GM23248 (cell line): ENCODE results near the gene PCK2. TPM values are rescaled to one million over a fixed set of nuclear protein-coding genes. Genes with fewer than 3 reads are reported as not detected.
A peak's percentile ranks its signal among the peaks of the same experiment; 100 is the strongest.
"Not testable (repeated sequence)": the region's sequence is repeated elsewhere in the genome, so short reads cannot be mapped to it uniquely, and the experiment has no call there.

ENCODE experiments used
- DNase-seq: peaks from one replicate; pipeline ENCODE4 v3.0.0-alpha.2; 2015
- H2AFZ ChIP-seq: fragments of 200-600 bp; sonication (generic); 2 replicates; pipeline ENCODE4 v1.6.1; 2016; ENCODE audit warnings: antibody characterized with exemption
- H3F3A ChIP-seq: fragments of 200-600 bp; sonication (generic); 2 replicates; pipeline ENCODE4 v1.6.1; 2016; ENCODE audit warnings: mild to moderate bottlenecking, antibody characterized with exemption, mixed run types; ENCODE audit not compliant: insufficient read depth
- H3K27ac ChIP-seq: fragments of 200-600 bp; sonication (generic); 2 replicates; pipeline ENCODE4 v1.5.1; 2016; ENCODE audit warnings: mild to moderate bottlenecking
- H3K27me3 ChIP-seq: fragments of 200-600 bp; sonication (generic); replicated peaks from 2 replicates; pipeline ENCODE4 v1.6.1; 2016; ENCODE audit warnings: mild to moderate bottlenecking; ENCODE audit not compliant: insufficient read depth
- H3K36me3 ChIP-seq: fragments of 200-600 bp; sonication (generic); 2 replicates; pipeline ENCODE4 v1.6.1; 2016; ENCODE audit warnings: low read depth, mild to moderate bottlenecking
- H3K4me1 ChIP-seq: fragments of 200-600 bp; sonication (generic); 2 replicates; pipeline ENCODE4 v1.6.1; 2016; ENCODE audit warnings: mild to moderate bottlenecking; ENCODE audit not compliant: insufficient read depth
- H3K4me2 ChIP-seq: fragments of 200-600 bp; sonication (generic); one replicate; pipeline ENCODE4 v1.6.1; 2016; ENCODE audit warnings: mild to moderate bottlenecking; ENCODE audit not compliant: unreplicated experiment
- H3K4me3 ChIP-seq: fragments of 200-600 bp; sonication (generic); 2 replicates; pipeline ENCODE4 v1.5.1; 2016; ENCODE audit warnings: mild to moderate bottlenecking
- H3K79me2 ChIP-seq: fragments of 200-600 bp; sonication (generic); 2 replicates; pipeline ENCODE4 v1.6.1; 2016; ENCODE audit warnings: mild to moderate bottlenecking; ENCODE audit not compliant: insufficient read depth
- H3K9ac ChIP-seq: fragments of 200-600 bp; sonication (generic); 2 replicates; pipeline ENCODE4 v1.6.1; 2016; ENCODE audit warnings: mild to moderate bottlenecking
- H3K9me2 ChIP-seq: fragments of 200-600 bp; sonication (generic); 2 replicates; pipeline ENCODE4 v1.6.1; 2016; ENCODE audit warnings: mixed run types, mild to moderate bottlenecking, moderate library complexity; ENCODE audit not compliant: insufficient read depth
- H3K9me3 ChIP-seq: fragments of 200-600 bp; sonication (generic); one replicate; pipeline ENCODE4 v1.6.1; 2017; ENCODE audit warnings: low read depth
- H4K20me1 ChIP-seq: fragments of 200-600 bp; sonication (generic); 2 replicates; pipeline ENCODE4 v1.6.0; 2016; ENCODE audit not compliant: insufficient read depth
- EZH2 ChIP-seq: fragments of 200-600 bp; sonication (generic); IDR thresholded peaks from 2 replicates; pipeline ENCODE4 v1.6.1; 2018; ENCODE audit warnings: antibody characterized with exemption, mild to moderate bottlenecking; ENCODE audit not compliant: insufficient read depth, poor library complexity, severe bottlenecking
- EZH2phosphoT487 ChIP-seq: fragments of 200-600 bp; sonication (generic); IDR thresholded peaks from 2 replicates; pipeline ENCODE4 v1.6.1; 2018; ENCODE audit warnings: antibody characterized with exemption, moderate library complexity, mild to moderate bottlenecking, low read depth; ENCODE audit not compliant: insufficient read depth
- WGBS, 2 experiments: methylation state at CpG; one replicate each; pipeline ENCODE4 v1.1.6; 2015 to 2017; ENCODE audit warnings: low lambda C conversion rate in 2 of 2, low coverage in 1 of 2; ENCODE audit errors: missing lambda C conversion rate in 2 of 2; 5-methylcytosine and 5-hydroxymethylcytosine counted together
- in situ Hi-C: fragments of 300-500 bp; cut with MboI; formaldehyde crosslinking; loops from 2 replicates; pipeline ENCODE4 v1.15.0; 2020
- polyA plus RNA-seq: library from polyadenylated mRNA; unstranded; fragments of >200 nt; fragmentation: Nextera tagmentation; extraction: Ambion mirVana; gene quantifications from 2 replicates; pipeline ENCODE4 v1.2.1, GENCODE V29; 2016
- total RNA-seq: library from RNA; depleted of rRNA; stranded (reverse); fragments of >200 nt; shearing (Covaris generic); gene quantifications from 2 replicates; pipeline ENCODE4 v1.2.3, GENCODE V29; 2014

PCK2 gene
- total and polyA plus RNA-seq, 2 experiments from 2014 or later, result 84.3 to 148 TPM

- H3K27me3 ChIP-seq, result no peaks in the 10 kb centered on the region
- H3K9ac ChIP-seq, result no peak overlapping the region
- no peaks in the 10 kb centered on the region for H3K9me3 ChIP-seq
- WGBS, 2 experiments, result 92 to 94% methylated on average over 11 to 13 of the region's 13 CpGs
- H3K27ac ChIP-seq, result no peak overlapping the region
- H3K36me3 ChIP-seq, result peaks cover 42% of the 10 kb centered on the region; the same call in 1 of the 2 replicates
- no peak overlapping the region for H3K4me2 ChIP-seq
- no peaks in the 10 kb centered on the region for H4K20me1 ChIP-seq
- peaks cover 30% of the 10 kb centered on the region for H3F3A ChIP-seq
- no peak for DNase-seq
- no peak overlapping the region for H3K4me3 ChIP-seq
- no peaks in the 10 kb centered on the region for H3K9me2 ChIP-seq
- H3K79me2 ChIP-seq, result no peaks in the 10 kb centered on the region
- in situ Hi-C loops, result no loop called here
- no peak overlapping the region for H2AFZ ChIP-seq
- H3K4me1 ChIP-seq, result 0 out of 2 replicates have a peak, but pooled peaks cover 5% of the 10 kb centered on the region
- TF ChIP-seq EZH2phosphoT487, result no peak
- no peak for TF ChIP-seq EZH2
These were observed 9.3 kb downstream of the PCK2 start for GRCh38 chr14:24103451-24103850.

GRCh38 chr14:24105609-24106239, 11.6 kb downstream of the PCK2 start:
- H4K20me1 ChIP-seq, H3K9me3 ChIP-seq, H3K27me3 ChIP-seq, H3K4me1 ChIP-seq, H3K4me3 ChIP-seq, H2AFZ ChIP-seq, H3K79me2 ChIP-seq, H3K9me2 ChIP-seq, H3K9ac ChIP-seq, H3K4me2 ChIP-seq, in situ Hi-C loops, H3K27ac ChIP-seq: not testable (repeated sequence)
- 87 to 88% methylated on average over 8 of the region's 8 CpGs for WGBS, 2 experiments
- peak; percentile 10 for DNase-seq
- Histone ChIP-seq H3K36me3 (peaks cover 33% of the 10 kb centered on the region; the same call in 1 of the 2 replicates), H3F3A (peaks cover 30% of the 10 kb centered on the region)

- H4K20me1 ChIP-seq, result no peaks in the 10 kb centered on the region
- no peak overlapping the region for H3K27ac ChIP-seq
- no peaks in the 10 kb centered on the region for H3K9me3 ChIP-seq
- WGBS, 2 experiments, result 80 to 87% methylated on average over 4 of the region's 4 CpGs
- no peak for DNase-seq
- H3K36me3 ChIP-seq, result peaks cover 24% of the 10 kb centered on the region; the same call in 1 of the 2 replicates
- no peaks in the 10 kb centered on the region for H3K27me3 ChIP-seq
- no peak for TF ChIP-seq EZH2
- TF ChIP-seq EZH2phosphoT487, result no peak
- no peak overlapping the region for H3K9ac ChIP-seq
- no peaks in the 10 kb centered on the region for H3K9me2 ChIP-seq
- 0 out of 2 replicates have a peak, but pooled peaks cover 5% of the 10 kb centered on the region for H3K4me1 ChIP-seq
- no peak overlapping the region for H2AFZ ChIP-seq
- no peak overlapping the region for H3K4me3 ChIP-seq
- in situ Hi-C loops, result no loop called here
- no peaks in the 10 kb centered on the region for H3K79me2 ChIP-seq
- peaks cover 30% of the 10 kb centered on the region for H3F3A ChIP-seq
- H3K4me2 ChIP-seq, result no peak overlapping the region
These were observed 12.7 kb downstream of the PCK2 start for GRCh38 chr14:24106672-24107271.

GRCh38 chr14:24108336-24108874, 14.3 kb downstream of the PCK2 start:
- Histone ChIP-seq H3F3A (peaks cover 28% of the 10 kb centered on the region), H3K9ac (no peak overlapping the region), H3K4me1 (0 out of 2 replicates have a peak, but pooled peaks cover 5% of the 10 kb centered on the region), H3K9me2 (no peaks in the 10 kb centered on the region), H3K27ac (no peak overlapping the region), H4K20me1 (no peaks in the 10 kb centered on the region), H3K9me3 (no peaks in the 10 kb centered on the region), H3K79me2 (no peaks in the 10 kb centered on the region), H3K27me3 (no peaks in the 10 kb centered on the region), H3K4me3 (no peak overlapping the region), H2AFZ (peak overlapping the region; percentile 54), H3K4me2 (no peak overlapping the region), H3K36me3 (peaks cover 9% of the 10 kb centered on the region; the same call in 1 of the 2 replicates)
- 56 to 60% methylated on average over 5 of the region's 5 CpGs for WGBS, 2 experiments
- in situ Hi-C loops, result no loop called here
- no peak for DNase-seq
- TF ChIP-seq EZH2 (no peak), EZH2phosphoT487 (no peak)
